Neural cell (in vitro differentiated cells): ENCODE data around the gene ZNF648.

Experiments used
- CTCF ChIP-seq: fragments of 450-650 bp; IDR thresholded peaks from 2 replicates; pipeline ENCODE4 v1.5.1; 2014; ENCODE audit warnings: antibody characterized with exemption, mild to moderate bottlenecking, moderate library complexity; ENCODE audit not compliant: poor library complexity, severe bottlenecking
- EP300 ChIP-seq: fragments of 450-650 bp; conservative IDR thresholded peaks from 2 replicates; pipeline ENCODE4 v1.6.1; 2014; ENCODE audit warnings: antibody characterized with exemption, mild to moderate bottlenecking, moderate library complexity; ENCODE audit not compliant: poor library complexity, severe bottlenecking
- EZH2 ChIP-seq: fragments of 200-600, 300-800 bp; shearing (Covaris generic), sonication (generic); IDR thresholded peaks from 2 replicates; pipeline ENCODE4 v1.6.1; 2014; ENCODE audit warnings: antibody characterized with exemption, low read length, borderline replicate concordance, mild to moderate bottlenecking; ENCODE audit not compliant: insufficient read depth, poor library complexity, severe bottlenecking
- POLR2AphosphoS5 ChIP-seq: IDR thresholded peaks from 2 replicates; pipeline ENCODE4 v1.6.1; 2012
- RAD21 ChIP-seq: fragments of 450-650 bp; conservative IDR thresholded peaks from 2 replicates; pipeline ENCODE4 v1.6.1; 2014; ENCODE audit warnings: antibody characterized with exemption, mild to moderate bottlenecking, moderate library complexity
- REST ChIP-seq: IDR thresholded peaks from 2 replicates; pipeline ENCODE4 v1.6.1; 2012; ENCODE audit warnings: borderline replicate concordance
- SMC3 ChIP-seq: fragments of 450-650 bp; conservative IDR thresholded peaks from 2 replicates; pipeline ENCODE4 v1.6.1; 2014; ENCODE audit warnings: antibody characterized with exemption, mild to moderate bottlenecking, moderate library complexity; ENCODE audit not compliant: poor library complexity
- TAF1 ChIP-seq: IDR thresholded peaks from 2 replicates; pipeline ENCODE4 v1.6.1; 2012; ENCODE audit warnings: low read depth

- TF ChIP-seq SMC3 (no peak), CTCF (no peak), RAD21 (no peak), POLR2AphosphoS5 (no peak), EP300 (no peak), TAF1 (no peak), REST (no peak), EZH2 (no peak)
Measured at GRCh38 chr1:182093781-182094180, 32.3 kb upstream of the ZNF648 start.
